ENCODE results near the gene TRPM2.
"Not testable (repeated sequence)": the region's sequence is repeated elsewhere in the genome, so short reads cannot be mapped to it uniquely, and the experiment has no call there.

TRPM2 gene

DNA sequence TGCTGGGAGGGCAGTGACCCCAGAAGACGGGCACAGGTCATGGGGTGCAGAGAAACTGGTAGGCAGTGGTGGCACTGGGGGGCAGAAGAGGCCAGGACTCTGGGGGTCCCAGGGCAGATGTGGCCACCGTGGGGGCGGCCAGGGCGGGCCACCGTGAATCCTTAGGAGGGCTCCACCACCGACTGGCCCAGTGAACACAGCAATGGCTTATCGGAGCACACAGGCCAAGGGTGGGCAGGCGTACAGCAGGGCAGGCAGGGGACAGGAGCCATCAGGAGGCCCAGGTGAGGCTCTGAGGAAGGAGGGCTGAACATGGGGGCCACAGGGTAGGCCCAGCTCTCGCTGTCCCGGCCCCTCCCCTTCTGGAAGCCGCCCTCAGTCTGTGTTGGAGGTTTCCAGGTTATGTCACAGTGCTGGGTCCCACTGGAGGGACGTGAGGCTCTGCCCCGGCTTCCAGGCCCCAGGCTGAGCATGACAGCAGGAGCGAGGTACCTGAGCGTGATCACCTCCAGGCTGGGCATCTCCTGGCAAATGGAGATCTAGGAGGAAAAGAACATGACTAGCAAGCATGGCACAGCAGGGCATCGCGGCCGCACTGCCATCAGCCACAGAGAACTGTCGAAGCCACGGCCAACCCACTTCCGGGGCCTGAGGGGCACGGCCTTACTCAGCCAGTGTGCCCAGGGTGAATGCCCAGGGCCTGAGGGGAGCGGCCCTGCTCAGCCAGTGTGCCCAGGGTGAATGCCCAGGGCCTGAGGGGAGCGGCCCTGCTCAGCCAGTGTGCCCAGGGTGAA, 18.0 kb upstream of the TRPM2 start:
- H3K4me3 Mint-ChIP-seq, result no peak overlapping the region
- no peaks in the 10 kb centered on the region for H3K27me3 Mint-ChIP-seq
- peaks cover 4% of the 10 kb centered on the region for H3K36me3 Mint-ChIP-seq
- DNase-seq (ENCODE audit: low spot score in 2 of 2) (no peak), ATAC-seq (ENCODE audit: low read depth) (no peak)
- no peak overlapping the region for H3K27ac Mint-ChIP-seq
- H3K4me1 Mint-ChIP-seq, result peaks cover 9% of the 10 kb centered on the region
- no peaks in the 10 kb centered on the region for H3K9me3 Mint-ChIP-seq

DNA sequence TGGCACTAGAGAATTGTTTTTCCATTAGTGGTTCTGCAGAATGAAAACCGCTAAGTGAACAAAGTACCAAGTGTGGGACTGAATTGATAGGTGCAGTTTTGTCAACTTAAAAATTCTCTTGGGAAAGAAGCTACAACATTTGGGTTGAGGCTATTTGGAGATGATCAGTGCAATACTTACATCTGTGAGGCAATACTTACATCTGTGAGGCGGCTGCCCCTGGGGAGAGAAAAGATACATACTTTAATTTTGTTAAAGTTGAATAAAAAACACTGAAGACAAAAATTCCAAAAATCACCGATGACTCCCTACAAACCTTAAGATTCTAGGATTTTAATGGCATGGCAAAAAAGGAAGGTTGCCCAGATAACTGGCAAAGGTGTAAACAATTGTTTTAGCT, 16.0 kb upstream of the TRPM2 start:
- Mint-ChIP-seq H3K27me3 (no peaks in the 10 kb centered on the region), H3K9me3 (no peaks in the 10 kb centered on the region), H3K4me1 (peaks cover 10% of the 10 kb centered on the region), H3K36me3 (peaks cover 4% of the 10 kb centered on the region), H3K4me3 (no peak overlapping the region), H3K27ac (no peak overlapping the region)
- DNase-seq (ENCODE audit: low spot score in 2 of 2) (no peak), ATAC-seq (ENCODE audit: low read depth) (no peak)

DNA sequence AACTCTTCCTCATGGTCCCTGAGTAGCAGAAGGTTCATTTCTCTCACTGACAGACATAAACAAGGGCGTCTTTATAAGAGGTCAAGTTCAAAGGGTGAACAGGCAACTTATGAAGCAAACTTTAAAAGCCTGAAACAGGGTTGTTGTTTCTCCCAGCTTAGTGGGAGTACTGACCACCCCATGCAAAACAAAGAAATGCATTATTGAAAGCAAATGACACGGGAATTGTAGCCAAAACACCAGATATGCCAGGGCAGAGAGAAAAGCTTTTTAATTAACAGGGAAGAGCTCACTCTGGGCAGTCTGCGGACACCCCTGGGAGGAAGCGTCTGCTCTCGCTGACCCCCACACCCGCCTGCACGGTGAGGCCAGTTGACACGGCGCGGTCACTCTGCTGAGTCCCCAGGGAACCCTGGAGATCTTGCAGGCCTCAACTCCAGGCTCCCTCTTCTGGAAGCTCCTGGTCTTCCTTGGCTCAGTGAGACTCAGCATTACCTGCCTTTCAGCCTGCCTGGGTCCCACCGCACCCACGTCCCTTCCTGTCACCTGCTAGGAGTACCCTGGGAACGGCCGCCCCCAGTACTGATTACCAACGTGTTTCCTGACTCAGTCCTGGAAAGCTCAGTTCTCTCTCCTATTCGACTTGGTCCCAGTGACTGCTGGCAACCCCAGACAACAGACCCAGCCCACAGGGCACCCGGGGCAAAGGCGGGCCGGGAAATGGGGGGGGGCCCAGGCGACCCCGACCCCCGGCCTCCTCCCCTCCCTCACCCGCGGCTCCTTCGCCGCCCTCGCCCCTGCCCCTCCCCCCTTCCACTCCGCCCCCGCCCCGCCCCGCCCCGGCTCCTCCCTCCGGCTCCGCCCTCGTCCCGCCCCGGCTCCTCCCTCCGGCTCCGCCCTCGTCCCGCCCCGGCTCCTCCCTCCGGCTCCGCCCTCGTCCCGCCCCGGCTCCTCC, 15.2 kb upstream of the TRPM2 start:
- DNase-seq (ENCODE audit: low spot score in 2 of 2) (peak in 1 of 2 donors; percentile 57), ATAC-seq (ENCODE audit: low read depth) (no peak)
- Mint-ChIP-seq H3K4me1 (peaks cover 10% of the 10 kb centered on the region), H3K27me3 (no peaks in the 10 kb centered on the region), H3K36me3 (peaks cover 4% of the 10 kb centered on the region), H3K9me3 (no peaks in the 10 kb centered on the region), H3K4me3 (peak overlapping the region; percentile 60), H3K27ac (peak overlapping the region; percentile 98)

DNA sequence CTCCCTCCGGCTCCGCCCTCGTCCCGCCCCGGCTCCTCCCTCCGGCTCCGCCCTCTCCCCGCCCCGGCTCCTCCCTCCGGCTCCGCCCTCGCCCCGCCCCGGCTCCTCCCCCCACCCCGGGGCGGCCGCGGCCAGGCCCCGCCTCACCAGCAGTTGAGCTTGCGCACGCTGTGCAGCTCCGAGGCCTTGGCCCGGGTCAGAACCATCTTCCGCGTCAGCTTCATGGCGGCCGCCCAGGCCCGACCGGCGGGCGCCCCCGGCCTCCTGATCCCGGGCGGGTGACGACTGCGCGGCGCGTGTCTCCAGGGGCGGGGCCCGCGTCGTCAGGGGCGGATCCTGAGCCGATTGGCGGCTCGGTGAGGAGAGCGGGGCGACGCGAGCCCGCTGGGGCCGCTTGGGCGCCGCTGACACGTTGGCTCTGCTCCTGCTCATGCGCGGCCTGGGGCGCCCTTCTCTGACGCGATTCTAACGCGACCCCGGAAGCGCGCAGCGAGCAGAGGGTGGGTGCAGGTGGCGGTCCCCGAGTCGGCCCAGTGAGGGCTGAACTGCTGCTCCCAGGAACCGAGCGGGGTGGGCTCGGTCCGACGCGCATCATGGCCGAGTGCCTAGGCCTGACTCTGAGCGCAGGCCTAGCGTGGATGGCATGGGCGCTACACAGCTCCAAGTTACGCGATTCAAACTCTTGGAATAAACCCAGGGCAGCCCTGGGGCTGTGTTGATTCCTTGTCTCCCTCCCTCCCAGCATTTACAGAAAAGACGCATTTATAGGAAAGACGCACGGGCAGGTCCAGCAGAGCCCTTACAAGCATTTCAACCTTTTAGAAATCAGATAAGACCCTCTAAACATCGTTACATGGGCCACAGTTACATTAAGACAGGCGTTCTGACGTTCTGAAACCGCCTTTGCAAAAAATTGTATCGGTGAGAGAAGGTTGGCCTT, 14.2 kb upstream of the TRPM2 start, which contains the start of gene CFAP410:
Gene CFAP410, minus strand, starts transcription at position 420 of the 940 bp plus-strand sequence. Its CDS starts 196 bp downstream, at position 224.
- ATAC-seq (ENCODE audit: low read depth) (peak; percentile 85), DNase-seq (ENCODE audit: low spot score in 2 of 2) (peak; percentile 96 to 97)
- Mint-ChIP-seq H3K36me3 (peaks cover 4% of the 10 kb centered on the region), H3K4me3 (peak within 1 kb of the TSS; percentile 85), H3K9me3 (no peaks in the 10 kb centered on the region), H3K27me3 (no peaks in the 10 kb centered on the region), H3K4me1 (peaks cover 10% of the 10 kb centered on the region), H3K27ac (peak within 1 kb of the TSS; percentile 98)

DNA sequence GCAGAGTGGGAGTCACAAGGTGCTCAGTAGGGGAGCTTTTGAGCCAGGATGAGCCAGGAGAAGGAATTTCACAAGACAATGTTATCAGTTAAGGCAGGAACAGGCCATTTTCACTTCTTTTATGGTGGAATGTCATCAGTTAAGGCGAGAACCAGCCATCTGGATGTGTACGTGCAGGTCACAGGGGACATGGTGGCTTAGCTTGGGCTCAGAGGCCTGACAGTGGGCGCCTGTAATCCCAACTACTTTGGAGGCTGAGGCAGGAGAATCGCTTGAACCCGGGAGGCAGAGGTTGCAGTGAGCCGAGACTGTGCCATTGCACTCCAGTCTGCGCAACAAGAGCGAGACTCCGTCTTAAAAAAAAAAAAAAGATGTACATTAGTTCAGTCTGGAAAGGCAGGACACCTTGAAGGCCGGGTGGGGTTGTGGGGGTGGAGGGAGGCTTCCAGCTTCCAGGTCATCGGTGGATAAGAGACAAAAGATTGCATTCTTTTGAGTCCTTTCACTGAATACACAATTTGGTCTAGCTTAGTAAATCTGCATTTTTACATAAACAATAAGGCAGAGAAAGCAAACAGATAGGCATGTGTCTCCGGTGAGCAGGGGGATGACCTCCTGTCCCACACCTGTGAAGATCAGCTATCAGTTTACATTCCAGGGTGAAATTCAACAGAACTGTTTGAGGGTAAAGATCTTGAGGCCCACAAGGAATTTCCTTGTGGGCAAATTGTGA, 11.5 kb upstream of the TRPM2 start:
- not testable (repeated sequence) for H3K9me3 Mint-ChIP-seq; H3K4me1 Mint-ChIP-seq; H3K27ac Mint-ChIP-seq; ATAC-seq (ENCODE audit: low read depth); H3K27me3 Mint-ChIP-seq; H3K4me3 Mint-ChIP-seq; DNase-seq (ENCODE audit: low spot score in 2 of 2); H3K36me3 Mint-ChIP-seq

DNA sequence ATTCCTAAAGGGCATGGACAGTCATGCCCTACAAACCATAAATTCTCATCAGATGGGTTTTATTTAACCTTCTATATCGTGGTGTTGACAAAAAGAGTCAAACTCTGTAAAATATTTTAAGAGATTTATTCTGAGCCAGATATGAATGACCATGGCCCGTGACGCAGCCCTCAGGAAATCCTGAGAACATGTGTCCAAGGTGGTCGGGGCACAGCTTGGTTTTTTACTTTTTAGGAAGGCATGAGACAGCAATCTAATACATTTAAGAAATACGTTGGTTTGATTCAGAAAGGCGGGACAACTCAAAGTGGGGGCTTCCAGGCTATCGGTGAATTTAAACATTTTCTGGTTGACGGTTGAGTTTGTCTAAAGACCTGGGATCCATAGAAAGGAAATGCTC, 10.4 kb upstream of the TRPM2 start:
- H3K4me3 Mint-ChIP-seq; H3K27me3 Mint-ChIP-seq; H3K4me1 Mint-ChIP-seq; DNase-seq (ENCODE audit: low spot score in 2 of 2); H3K9me3 Mint-ChIP-seq; ATAC-seq (ENCODE audit: low read depth); H3K27ac Mint-ChIP-seq; H3K36me3 Mint-ChIP-seq: not testable (repeated sequence)

DNA sequence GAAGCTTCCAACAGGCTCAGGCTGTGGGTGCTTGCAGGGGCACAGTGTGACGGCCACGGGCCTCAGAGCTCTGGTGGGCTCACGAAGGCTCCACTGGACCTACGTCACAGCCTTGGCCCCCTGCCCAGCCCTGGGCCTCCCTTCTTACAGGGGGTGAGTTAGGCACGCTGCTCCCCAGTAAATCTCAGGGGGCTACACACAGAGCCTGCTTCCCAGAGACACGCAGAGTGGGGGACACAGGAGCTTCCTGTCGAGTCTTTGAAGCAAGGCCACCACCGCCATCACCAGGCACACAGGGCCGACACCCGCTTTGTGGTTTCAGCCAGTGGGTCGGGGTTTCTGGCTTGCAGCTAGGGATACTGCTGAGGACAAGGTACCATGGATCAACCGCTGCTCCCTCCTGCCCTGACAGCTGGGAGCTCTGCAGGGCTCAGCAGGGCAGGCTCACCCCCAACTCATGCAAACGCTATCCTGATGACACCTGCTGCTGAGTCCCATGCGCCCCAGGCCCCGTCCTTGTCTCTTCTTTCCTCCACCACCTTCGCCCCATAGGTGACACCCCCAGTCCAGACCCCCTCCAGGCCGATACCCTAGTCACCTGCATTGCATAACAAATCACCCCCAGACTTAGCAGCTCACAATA, 8.8 kb upstream of the TRPM2 start:
- Mint-ChIP-seq H3K27ac (no peak overlapping the region), H3K9me3 (no peaks in the 10 kb centered on the region), H3K4me3 (no peak overlapping the region), H3K4me1 (peaks cover 7% of the 10 kb centered on the region), H3K36me3 (no peaks in the 10 kb centered on the region), H3K27me3 (peaks cover 7% of the 10 kb centered on the region)
- DNase-seq (ENCODE audit: low spot score in 2 of 2) (no peak), ATAC-seq (ENCODE audit: low read depth) (no peak)

DNA sequence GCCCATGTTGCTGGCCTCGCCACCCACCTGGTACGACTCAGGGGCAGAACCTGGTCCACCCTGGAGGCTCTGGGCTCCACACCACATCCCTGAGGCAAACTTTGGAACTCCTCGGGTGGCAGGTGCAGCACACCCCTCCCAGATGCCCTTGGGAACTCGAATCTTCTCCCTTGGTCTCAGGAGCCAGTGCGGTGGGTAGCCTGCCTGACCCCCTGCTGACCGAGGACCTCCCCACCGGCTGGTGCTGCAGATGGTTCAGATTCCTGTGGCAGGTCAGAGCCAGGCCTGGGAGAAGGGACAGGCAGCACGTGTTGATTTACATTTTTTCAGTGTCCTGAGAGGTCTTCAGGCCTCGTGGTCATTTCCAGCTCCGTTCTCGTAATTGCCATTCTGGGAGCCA, 7.9 kb upstream of the TRPM2 start:
- DNase-seq (ENCODE audit: low spot score in 2 of 2) (no peak), ATAC-seq (ENCODE audit: low read depth) (no peak)
- Mint-ChIP-seq H3K27ac (no peak overlapping the region), H3K4me1 (peaks cover 2% of the 10 kb centered on the region), H3K36me3 (no peaks in the 10 kb centered on the region), H3K4me3 (no peak overlapping the region), H3K9me3 (no peaks in the 10 kb centered on the region), H3K27me3 (peaks cover 7% of the 10 kb centered on the region)

DNA sequence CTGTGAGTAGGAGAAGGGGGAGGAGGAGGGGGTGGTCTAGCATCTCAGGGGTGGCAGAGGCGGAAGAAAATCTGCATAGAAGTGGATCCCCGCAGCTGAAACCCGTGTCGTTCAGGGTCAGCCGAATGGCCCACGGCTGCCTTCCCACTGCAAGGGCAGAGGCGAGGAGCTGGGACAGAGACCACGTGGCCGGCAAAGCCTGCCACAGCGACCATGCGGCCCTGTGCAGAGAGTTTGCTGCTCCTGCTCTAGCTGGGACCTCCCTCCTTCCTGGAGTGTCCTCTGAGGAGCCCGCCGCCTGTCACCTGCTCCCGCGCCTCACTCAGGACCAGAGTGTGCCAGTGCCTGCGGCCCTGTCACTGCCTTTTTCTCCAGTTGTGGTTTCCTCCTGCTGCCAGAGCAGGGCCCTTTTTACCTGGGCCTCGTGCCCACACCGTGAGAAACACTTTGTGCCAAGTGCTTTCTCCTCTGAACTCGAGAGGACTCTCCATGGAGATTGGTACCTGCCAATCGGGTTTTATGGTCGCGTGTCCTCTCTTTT, 5.4 kb upstream of the TRPM2 start:
- Mint-ChIP-seq H3K27me3 (peaks cover 7% of the 10 kb centered on the region), H3K9me3 (no peaks in the 10 kb centered on the region), H3K36me3 (no peaks in the 10 kb centered on the region), H3K27ac (no peak overlapping the region), H3K4me1 (peaks cover 4% of the 10 kb centered on the region), H3K4me3 (no peak overlapping the region)
- DNase-seq (ENCODE audit: low spot score in 2 of 2) (no peak), ATAC-seq (ENCODE audit: low read depth) (no peak)

DNA sequence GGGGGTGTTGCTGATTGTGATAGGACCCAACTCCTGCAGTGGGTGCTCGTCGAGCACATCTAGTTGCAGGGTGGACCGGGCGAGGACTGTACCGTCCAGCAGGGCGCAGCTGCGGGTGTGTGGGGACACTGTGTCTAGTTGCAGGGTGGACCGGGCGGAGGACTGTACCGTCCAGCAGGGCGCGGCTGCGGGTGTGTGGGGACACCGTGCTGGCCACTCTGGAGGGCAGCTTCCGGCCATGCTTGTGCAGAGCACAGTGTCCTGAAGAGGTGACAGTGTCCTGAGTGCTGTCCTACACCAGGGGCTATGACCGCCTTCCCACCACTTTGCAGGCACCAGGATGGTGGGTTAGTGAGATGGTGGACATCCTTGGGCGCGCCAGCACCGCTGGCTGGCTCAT, 4.6 kb upstream of the TRPM2 start:
- DNase-seq (ENCODE audit: low spot score in 2 of 2) (no peak), ATAC-seq (ENCODE audit: low read depth) (no peak)
- Mint-ChIP-seq H3K9me3 (no peaks in the 10 kb centered on the region), H3K4me3 (no peak overlapping the region), H3K27ac (no peak overlapping the region), H3K27me3 (peaks cover 7% of the 10 kb centered on the region), H3K4me1 (peaks cover 11% of the 10 kb centered on the region), H3K36me3 (no peaks in the 10 kb centered on the region)

DNA sequence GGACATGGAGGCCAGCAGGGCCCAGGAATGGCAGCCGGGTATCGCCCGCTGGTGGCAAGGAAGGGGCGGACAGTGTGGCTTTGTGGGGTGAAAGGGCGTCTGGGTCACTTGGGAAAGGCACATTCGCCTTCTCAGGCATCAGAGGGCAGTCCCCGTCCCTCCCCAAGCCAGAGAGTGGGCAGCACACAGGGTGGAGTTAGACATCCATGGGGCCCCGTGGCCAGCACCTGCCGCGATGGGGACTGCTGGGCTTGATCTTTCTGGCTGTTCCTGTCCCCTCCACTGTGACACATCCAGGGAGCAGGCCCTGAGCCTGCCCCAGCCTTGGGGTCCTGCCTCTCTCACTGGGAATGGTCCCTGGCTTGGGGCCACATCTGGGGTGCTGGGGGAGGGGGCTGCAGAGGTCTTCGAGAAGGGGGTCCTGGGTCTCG, 4.0 kb upstream of the TRPM2 start:
- DNase-seq (ENCODE audit: low spot score in 2 of 2), result no peak
- peaks cover 7% of the 10 kb centered on the region for H3K27me3 Mint-ChIP-seq
- peaks cover 17% of the 10 kb centered on the region for H3K4me1 Mint-ChIP-seq
- no peak overlapping the region for H3K4me3 Mint-ChIP-seq
- no peaks in the 10 kb centered on the region for H3K36me3 Mint-ChIP-seq
- no peak overlapping the region for H3K27ac Mint-ChIP-seq
- no peak for ATAC-seq (ENCODE audit: low read depth)
- no peaks in the 10 kb centered on the region for H3K9me3 Mint-ChIP-seq

DNA sequence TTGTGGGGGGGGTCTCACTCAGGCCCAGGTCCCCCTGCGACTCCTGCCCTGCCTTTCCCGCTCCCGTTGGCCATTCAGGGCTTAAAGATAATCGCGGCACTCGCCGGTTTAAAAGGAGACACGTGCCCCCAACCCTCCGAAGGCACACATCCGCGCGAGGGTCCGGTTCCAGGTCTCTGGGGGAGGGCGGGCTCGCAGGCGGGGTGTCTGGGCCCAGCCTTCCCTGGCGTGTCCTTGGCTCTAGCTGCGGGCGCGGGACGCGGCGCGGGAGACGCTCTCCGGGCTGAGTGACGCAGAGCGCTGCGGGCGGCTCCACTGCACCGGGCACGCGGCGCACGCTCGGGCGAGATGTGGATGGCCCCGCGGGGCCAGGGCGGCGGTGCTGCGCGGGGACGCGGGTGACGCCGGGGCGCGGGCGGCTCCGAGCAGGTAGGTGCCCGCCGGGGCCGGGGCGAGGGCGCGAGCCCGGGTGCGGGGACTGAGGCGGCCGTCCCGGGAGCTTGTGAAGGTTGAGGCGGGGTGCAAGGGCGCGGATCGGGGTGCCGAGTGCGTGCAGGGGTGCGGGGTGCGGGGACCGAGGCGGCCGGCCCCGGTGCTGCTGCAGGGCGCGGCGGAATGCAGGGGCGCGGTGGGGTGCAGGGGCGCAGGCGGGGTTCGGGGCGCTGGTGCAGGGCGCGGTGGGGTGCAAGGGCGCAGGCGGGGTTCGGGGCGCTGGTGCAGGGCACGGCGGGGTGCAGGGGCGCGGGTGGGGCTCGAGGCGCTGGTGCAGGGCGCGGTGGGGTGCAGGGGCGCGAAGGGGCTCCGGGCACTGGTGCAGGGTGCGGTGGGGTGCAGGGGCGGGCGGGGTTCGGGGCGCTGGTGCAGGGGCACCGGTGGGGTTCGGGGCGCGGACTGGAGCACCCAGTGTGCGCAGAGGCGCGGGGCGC, 3.3 kb upstream of the TRPM2 start:
- Mint-ChIP-seq H3K4me1 (peaks cover 23% of the 10 kb centered on the region), H3K27ac (no peak overlapping the region), H3K4me3 (no peak overlapping the region), H3K9me3 (no peaks in the 10 kb centered on the region), H3K36me3 (no peaks in the 10 kb centered on the region), H3K27me3 (peaks cover 7% of the 10 kb centered on the region)
- DNase-seq (ENCODE audit: low spot score in 2 of 2), result no peak
- ATAC-seq (ENCODE audit: low read depth), result no peak
